A549 (cell line): ENCODE results near the gene TOMM40L. TPM values are rescaled to one million over a fixed set of nuclear protein-coding genes. Genes with fewer than 3 reads are reported as not detected.

Experiments
- ATAC-seq, 2 experiments: fragments of 200-7000 bp in 1 of 2; fragments of >200 bp in 1 of 2; cut with Nextera tagmentation in 1 of 2; cut with Tn5 transposase in 1 of 2; 3 replicates each; pipeline versions ENCODE4 v1.8.0 to v1.9.1; 2018 to 2020; ENCODE audit warnings: mild to moderate bottlenecking in 1 of 2, moderate library complexity in 1 of 2
- CTCF ChIA-PET: fragments of 300-600 bp; sonication (Branson Sonifier 250); formaldehyde crosslinking; extraction: SDS; loops from one replicate; lab custom pipeline; 2021; ENCODE audit warnings: antibody characterized with exemption, inconsistent platforms; lab: Yijun Ruan, JAX
- POLR2A ChIA-PET: fragments of 350-600 bp; formaldehyde crosslinking; extraction: SDS; loops from one replicate; lab custom pipeline; 2021; ENCODE audit warnings: antibody characterized with exemption, inconsistent platforms; lab: Yijun Ruan, JAX
- DNase-seq, 2 experiments: peaks; one replicate each; pipeline versions ENCODE4 v3.0.0 to v3.0.0-alpha.2; 2011 to 2016; ENCODE audit warnings: low read depth in 1 of 2, low spot score in 1 of 2
- FAIRE-seq: peaks from 2 replicates; lab custom pipeline; 2011; peaks lifted over from hg19 to GRCh38; lab: Jason Lieb, UNC
- H3K27ac ChIP-seq, 2 experiments: fragments of >200 bp; sonication (Bioruptor Twin); formaldehyde crosslinking; 3 replicates each; pipeline ENCODE4 v1.5.1; 2016 to 2017
- H3K4me1 ChIP-seq: fragments of >200 bp; sonication (Bioruptor Twin); formaldehyde crosslinking; 3 replicates; pipeline ENCODE4 v1.6.1; 2016
- H3K4me2 ChIP-seq: fragments of >200 bp; sonication (Bioruptor Twin); formaldehyde crosslinking; 3 replicates; pipeline ENCODE4 v1.6.1; 2016
- H3K4me3 ChIP-seq: fragments of >200 bp; sonication (Bioruptor Twin); formaldehyde crosslinking; 3 replicates; pipeline ENCODE4 v1.5.1; 2016
- H3K9me3 ChIP-seq: fragments of >200 bp; sonication (Bioruptor Twin); formaldehyde crosslinking; 3 replicates; pipeline ENCODE4 v1.6.1; 2016
- BHLHE40 ChIP-seq: IDR thresholded peaks from 2 replicates; pipeline ENCODE4 v1.6.1; 2012; ENCODE audit warnings: low read depth, low read length, inconsistent platforms
- CEBPB ChIP-seq, 2 experiments: fragments of >200 bp in 1 of 2; sonication (Bioruptor Twin) in 1 of 2; formaldehyde crosslinking in 1 of 2; IDR thresholded peaks; 2 replicates each; pipeline ENCODE4 v1.6.1; 2012 to 2016
- CHD4 ChIP-seq: fragments of 200-600 bp; sonication (generic); IDR thresholded peaks from 2 replicates; pipeline ENCODE4 v1.6.1; 2016; ENCODE audit warnings: antibody characterized with exemption, mild to moderate bottlenecking, borderline replicate concordance
- EHF ChIP-seq: fragments of 250-450 bp; sonication (Bioruptor Pico); IDR thresholded peaks from 2 replicates; pipeline ENCODE4 v1.5.0; 2020; ENCODE audit warnings: mild to moderate bottlenecking
- HDAC2 ChIP-seq: fragments of 200-600 bp; sonication (generic); IDR thresholded peaks from 2 replicates; pipeline ENCODE4 v1.6.1; 2016
- HEYL ChIP-seq: fragments of 250-450 bp; sonication (Bioruptor Pico); IDR thresholded peaks from 2 replicates; pipeline ENCODE4 v1.8.0; 2021; ENCODE audit warnings: mild to moderate bottlenecking, moderate library complexity
- HOXA7 ChIP-seq: fragments of 250-450 bp; sonication (Bioruptor Pico); IDR thresholded peaks from 2 replicates; pipeline ENCODE4 v1.5.0; 2020; ENCODE audit warnings: mild to moderate bottlenecking, moderate library complexity
- KDM1A ChIP-seq: fragments of 200-600 bp; sonication (generic); IDR thresholded peaks from 2 replicates; pipeline ENCODE4 v1.6.1; 2016; ENCODE audit warnings: low read depth, mild to moderate bottlenecking
- KDM5A ChIP-seq: fragments of 200-600 bp; sonication (generic); IDR thresholded peaks from 2 replicates; pipeline ENCODE4 v1.6.1; 2016; ENCODE audit warnings: antibody characterized with exemption, mild to moderate bottlenecking
- MYC ChIP-seq: IDR thresholded peaks from 2 replicates; pipeline ENCODE4 v1.6.1; 2012; ENCODE audit warnings: mild to moderate bottlenecking, inconsistent platforms, low read length, improper control_type of control experiment, borderline replicate concordance
- NFE2L2 ChIP-seq: fragments of 150-350 bp; conservative IDR thresholded peaks from 2 replicates; pipeline ENCODE4 v1.6.1; 2014; ENCODE audit warnings: low read length
- NR3C1 ChIP-seq: fragments of >200 bp; sonication (Bioruptor Twin); formaldehyde crosslinking; IDR thresholded peaks from 3 replicates; pipeline ENCODE4 v1.6.1; 2017
- POLR2AphosphoS2 ChIP-seq: conservative IDR thresholded peaks from 2 replicates; pipeline ENCODE4 v1.6.1; 2012; ENCODE audit warnings: low read length, improper control_type of control experiment, inconsistent platforms
- RARB ChIP-seq: fragments of 250-450 bp; sonication (Bioruptor Pico); IDR thresholded peaks from 2 replicates; pipeline ENCODE4 v1.8.0; 2021; ENCODE audit warnings: mild to moderate bottlenecking, moderate library complexity
- RCOR1 ChIP-seq: fragments of 150-350 bp; IDR thresholded peaks from 2 replicates; pipeline ENCODE4 v1.6.1; 2014; ENCODE audit warnings: antibody characterized with exemption, low read length, low read depth
- REST ChIP-seq: fragments of 200-600 bp; sonication (generic); IDR thresholded peaks from 2 replicates; pipeline ENCODE4 v1.6.1; 2016; ENCODE audit warnings: antibody characterized with exemption, mild to moderate bottlenecking, moderate library complexity
- RNF2 ChIP-seq: fragments of 200-600 bp; sonication (generic); IDR thresholded peaks from 2 replicates; pipeline ENCODE4 v1.6.1; 2016; ENCODE audit warnings: low read depth, mild to moderate bottlenecking, antibody characterized with exemption, moderate library complexity, borderline replicate concordance
- TP53 ChIP-seq: fragments of 250-450 bp; sonication (Bioruptor Pico); IDR thresholded peaks from 2 replicates; pipeline ENCODE4 v1.5.0; 2021; ENCODE audit warnings: mild to moderate bottlenecking, moderate library complexity
- ZFP36 ChIP-seq: fragments of 450-650 bp; IDR thresholded peaks from 2 replicates; pipeline ENCODE4 v1.6.1; 2014; ENCODE audit warnings: borderline replicate concordance; ENCODE audit not compliant: partially characterized antibody
- ZSCAN20 ChIP-seq: fragments of 250-450 bp; sonication (Bioruptor Pico); IDR thresholded peaks from 2 replicates; pipeline ENCODE4 v1.8.0; 2022; ENCODE audit warnings: mild to moderate bottlenecking, moderate library complexity
- WGBS: methylation state at CpG from one replicate; pipeline ENCODE4 v1.1.6; 2017; ENCODE audit errors: missing lambda C conversion rate; 5-methylcytosine and 5-hydroxymethylcytosine counted together
- polyA plus RNA-seq, 4 experiments: library from polyadenylated mRNA; depleted of rRNA in 3 of 4; stranded (reverse); fragments of >200 nt; fragmentation: RNase III in 1 of 4; extraction: RNeasy Plus Mini Kit Qiagen cat#74134 plus additional on column Dnase treatment in 1 of 4; gene quantifications; 2 replicates in 3 of 4; 3 replicates in 1 of 4; pipeline ENCODE4 v1.2.3, GENCODE V29; 2011 to 2017
- TF ChIP-seq, protein P1 (sequence below): fragments of 250-450 bp; sonication (Bioruptor Pico); IDR thresholded peaks from 2 replicates; pipeline ENCODE4 v1.5.0; 2020; ENCODE audit warnings: low read depth, mild to moderate bottlenecking, moderate library complexity
- TF ChIP-seq, protein P2 (sequence below): fragments of >200 bp; sonication (Bioruptor Twin); formaldehyde crosslinking; IDR thresholded peaks from 2 replicates; pipeline ENCODE4 v1.6.1; 2016
- TF ChIP-seq, protein P3 (sequence below): fragments of 150-350 bp; IDR thresholded peaks from 2 replicates; pipeline ENCODE4 v1.6.1; 2014; ENCODE audit warnings: low read depth, mild to moderate bottlenecking, low read length
- TF ChIP-seq, protein P4 (sequence below): IDR thresholded peaks from 2 replicates; pipeline ENCODE4 v1.6.1; 2012; ENCODE audit warnings: low read depth, borderline replicate concordance

TOMM40L gene
- polyA plus RNA-seq, 2 of the 4 experiments (the other 2 are of a cell fraction) = 6.3 to 10.2 TPM

- no peak overlapping the region for H3K4me3 ChIP-seq
- no peak overlapping the region for H3K27ac ChIP-seq
- POLR2A ChIA-PET = no interaction called here
- ATAC-seq = no peak
- TF ChIP-seq KDM5A (no peak), RCOR1 (no peak), ZSCAN20 (CRISPR knock-in tag) (no peak), RNF2 (no peak), TP53 (CRISPR knock-in tag) (no peak)
- TF ChIP-seq, protein P1, sequence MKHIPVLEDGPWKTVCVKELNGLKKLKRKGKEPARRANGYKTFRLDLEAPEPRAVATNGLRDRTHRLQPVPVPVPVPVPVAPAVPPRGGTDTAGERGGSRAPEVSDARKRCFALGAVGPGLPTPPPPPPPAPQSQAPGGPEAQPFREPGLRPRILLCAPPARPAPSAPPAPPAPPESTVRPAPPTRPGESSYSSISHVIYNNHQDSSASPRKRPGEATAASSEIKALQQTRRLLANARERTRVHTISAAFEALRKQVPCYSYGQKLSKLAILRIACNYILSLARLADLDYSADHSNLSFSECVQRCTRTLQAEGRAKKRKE (CRISPR knock-in tag) = no peak
- TF ChIP-seq, protein P2, sequence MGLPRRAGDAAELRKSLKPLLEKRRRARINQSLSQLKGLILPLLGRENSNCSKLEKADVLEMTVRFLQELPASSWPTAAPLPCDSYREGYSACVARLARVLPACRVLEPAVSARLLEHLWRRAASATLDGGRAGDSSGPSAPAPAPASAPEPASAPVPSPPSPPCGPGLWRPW = no peak
- TF ChIP-seq, protein P3, sequence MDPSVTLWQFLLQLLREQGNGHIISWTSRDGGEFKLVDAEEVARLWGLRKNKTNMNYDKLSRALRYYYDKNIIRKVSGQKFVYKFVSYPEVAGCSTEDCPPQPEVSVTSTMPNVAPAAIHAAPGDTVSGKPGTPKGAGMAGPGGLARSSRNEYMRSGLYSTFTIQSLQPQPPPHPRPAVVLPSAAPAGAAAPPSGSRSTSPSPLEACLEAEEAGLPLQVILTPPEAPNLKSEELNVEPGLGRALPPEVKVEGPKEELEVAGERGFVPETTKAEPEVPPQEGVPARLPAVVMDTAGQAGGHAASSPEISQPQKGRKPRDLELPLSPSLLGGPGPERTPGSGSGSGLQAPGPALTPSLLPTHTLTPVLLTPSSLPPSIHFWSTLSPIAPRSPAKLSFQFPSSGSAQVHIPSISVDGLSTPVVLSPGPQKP = no peak
- TF ChIP-seq, protein P4, sequence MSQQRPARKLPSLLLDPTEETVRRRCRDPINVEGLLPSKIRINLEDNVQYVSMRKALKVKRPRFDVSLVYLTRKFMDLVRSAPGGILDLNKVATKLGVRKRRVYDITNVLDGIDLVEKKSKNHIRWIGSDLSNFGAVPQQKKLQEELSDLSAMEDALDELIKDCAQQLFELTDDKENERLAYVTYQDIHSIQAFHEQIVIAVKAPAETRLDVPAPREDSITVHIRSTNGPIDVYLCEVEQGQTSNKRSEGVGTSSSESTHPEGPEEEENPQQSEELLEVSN = no peak
- TF ChIP-seq, all 56 proteins: peak for 0
- DNase-seq (no peak), FAIRE-seq (no peak)
- CTCF ChIA-PET = interaction anchor here (1.4 to 1.6 kb wide), 3 partner anchors 10 to 197 kb away, joined by 4 to 7 read pairs (median 6); no protein-coding TSS in a partner anchor
- WGBS = 42% methylated on average over 2 of the region's 2 CpGs
- H3K9me3 ChIP-seq = no peaks in the 10 kb centered on the region
- H3K4me2 ChIP-seq = no peak overlapping the region
- H3K4me1 ChIP-seq = peaks cover 12% of the 10 kb centered on the region
Observed at GRCh38 chr1:161185732-161186311, 40.0 kb upstream of the TOMM40L start.

- 0 out of 6 replicates have a peak, but pooled peaks of 1 of the 2 experiments have one; percentile 27 for ATAC-seq
Observed at GRCh38 chr1:161187311-161187710, 38.5 kb upstream of the TOMM40L start.

More at GRCh38 chr1:161187311-161187710, 38.5 kb upstream of the TOMM40L start:
- ChIA-PET CTCF (interaction anchor here (0.6 to 7.8 kb wide), 4 partner anchors 10 to 196 kb away, joined by 3 to 89 read pairs (median 4); no protein-coding TSS in a partner anchor), POLR2A (interaction anchor here (1.2 kb wide), 1 partner anchor 10 kb away, joined by 3 read pairs; the partner anchor contains the start of gene B4GALT3)
- Histone ChIP-seq H3K27ac (no peak overlapping the region), H3K4me3 (no peak overlapping the region), H3K9me3 (no peaks in the 10 kb centered on the region), H3K4me2 (no peak overlapping the region), H3K4me1 (peaks cover 7% of the 10 kb centered on the region; the same call in 2 of the 3 replicates)
- DNase-seq = no peak
- 47% methylated on average over 3 of the region's 3 CpGs for WGBS
- no peak for FAIRE-seq
- TF ChIP-seq BHLHE40 (no peak), HDAC2 (no peak), MYC (no peak), POLR2AphosphoS2 (no peak), CEBPB (IDR thresholded peaks at IDR 0.05) (no peak), EHF (CRISPR knock-in tag) (no peak), KDM1A (no peak), ZFP36 (no peak), NFE2L2 (no peak), CHD4 (no peak), REST (no peak), TP53 (CRISPR knock-in tag) (no peak), RARB (CRISPR knock-in tag) (no peak), HEYL (no peak), NR3C1 (no peak), HOXA7 (no peak)
